T-helper 2 cell treated with Interferon-gamma antibody and Interleukin-4, amounts not matched to agents 100 ng/mL and 5 ng/mL, for 36 hours (primary cell): ENCODE measurements around the gene GSTA5. TPM values are rescaled to one million over a fixed set of nuclear protein-coding genes. Genes with fewer than 3 reads are reported as not detected.
"Not testable (repeated sequence)": the region's sequence is repeated elsewhere in the genome, so short reads cannot be mapped to it uniquely, and the experiment has no call there.

Experiments used
- intact Hi-C: fragments of 100-400 bp; cut with micrococcal nuclease; formaldehyde crosslinking; loops from one replicate; pipeline ENCODE4 v1.15.1; 2023
- total RNA-seq: library from RNA; stranded (reverse); gene quantifications from 2 replicates; pipeline ENCODE4 v1.2.3, GENCODE V29; 2022

The GSTA5 gene
- total RNA-seq, result not detected in 2 replicates

DNA sequence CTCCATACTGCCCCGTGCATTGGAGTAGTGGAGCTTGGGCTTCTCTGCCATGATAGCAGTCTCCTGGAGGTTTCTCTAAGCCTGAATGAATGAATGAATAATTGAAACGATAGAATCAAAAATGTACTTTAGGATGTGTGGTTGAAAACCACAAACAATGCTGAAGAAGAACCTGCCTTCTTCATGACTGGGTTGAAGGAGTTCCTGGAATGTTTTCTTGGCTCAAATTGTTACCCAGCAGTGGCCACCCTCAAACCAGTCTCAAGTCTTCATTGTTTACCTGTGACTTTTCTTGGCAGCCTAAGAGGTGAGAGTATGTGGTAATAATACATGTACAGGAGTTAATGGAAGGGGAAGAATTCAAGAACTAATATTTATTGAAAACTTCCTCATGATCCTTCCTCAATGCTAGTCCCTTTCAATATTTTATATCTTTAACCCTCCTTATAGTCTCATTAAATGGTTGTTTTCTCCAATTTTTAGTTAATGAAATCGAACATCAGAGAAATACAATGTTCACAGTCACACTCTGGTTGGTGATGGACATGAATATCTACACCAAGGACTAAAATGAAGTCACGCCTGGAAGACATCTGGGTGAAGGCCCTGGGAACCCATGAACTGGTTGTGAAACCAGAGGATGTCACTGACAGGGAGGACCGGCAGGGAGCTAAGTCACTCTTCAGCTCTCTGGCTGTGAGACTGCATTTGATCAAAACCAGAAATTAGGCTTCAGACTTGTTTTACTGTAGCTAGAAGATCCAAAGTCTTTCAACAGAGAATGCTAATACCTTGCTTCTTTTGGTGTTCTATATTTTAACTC, at the start of gene GSTA5:
Gene GSTA5 (minus strand): TSS at position 51 of the 823 bp plus-strand sequence.
- intact Hi-C loops, result no loop called here

DNA sequence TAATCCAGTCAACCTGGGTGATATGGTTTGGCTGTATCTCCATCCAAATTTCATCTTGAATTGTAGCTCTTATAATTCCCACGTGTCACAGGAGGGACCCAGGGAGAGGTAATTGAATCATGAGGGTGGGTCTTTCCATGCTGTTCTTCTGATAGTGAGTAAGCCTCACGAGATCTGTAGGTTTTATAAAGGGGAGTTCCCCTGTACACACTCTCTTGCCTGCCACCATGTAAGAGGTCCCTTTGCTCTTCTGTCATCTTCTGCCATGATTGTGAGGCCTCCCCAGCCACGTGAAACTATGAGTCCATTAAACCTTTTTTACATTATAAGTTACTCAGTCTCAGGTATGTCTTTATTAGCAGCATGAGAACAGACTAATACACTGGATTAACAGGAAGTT, 49.4 kb upstream of the GSTA5 start:
- intact Hi-C loops, result no loop called here

DNA sequence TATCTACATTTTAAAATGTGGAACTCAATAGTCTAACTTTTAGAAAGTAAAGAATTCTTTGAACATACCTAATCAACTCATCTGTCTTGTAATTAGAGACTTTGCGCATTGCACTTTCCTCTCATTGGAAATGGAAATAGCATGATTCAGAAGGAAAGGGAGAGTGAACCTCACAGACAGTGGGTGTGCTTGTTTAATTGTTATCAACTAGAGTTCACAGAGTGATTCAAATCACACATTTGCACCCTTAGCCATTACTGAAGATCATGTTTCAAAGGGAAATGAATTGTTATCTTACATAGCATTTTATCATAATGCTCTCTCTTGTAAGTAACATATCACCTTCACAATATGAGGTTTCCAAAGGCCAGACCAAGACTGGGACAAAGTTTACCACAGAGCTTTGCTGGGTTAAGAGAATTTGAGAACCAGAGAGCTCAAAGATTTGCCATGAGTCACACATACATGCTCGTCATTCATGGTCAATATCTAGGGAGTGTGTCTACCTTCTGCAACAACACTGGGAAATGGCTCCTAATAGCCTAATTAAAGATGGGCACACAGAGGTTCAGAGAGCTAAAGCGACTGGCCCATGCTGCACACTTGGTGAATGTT, 47.4 kb upstream of the GSTA5 start:
- intact Hi-C loops, result no loop called here

DNA sequence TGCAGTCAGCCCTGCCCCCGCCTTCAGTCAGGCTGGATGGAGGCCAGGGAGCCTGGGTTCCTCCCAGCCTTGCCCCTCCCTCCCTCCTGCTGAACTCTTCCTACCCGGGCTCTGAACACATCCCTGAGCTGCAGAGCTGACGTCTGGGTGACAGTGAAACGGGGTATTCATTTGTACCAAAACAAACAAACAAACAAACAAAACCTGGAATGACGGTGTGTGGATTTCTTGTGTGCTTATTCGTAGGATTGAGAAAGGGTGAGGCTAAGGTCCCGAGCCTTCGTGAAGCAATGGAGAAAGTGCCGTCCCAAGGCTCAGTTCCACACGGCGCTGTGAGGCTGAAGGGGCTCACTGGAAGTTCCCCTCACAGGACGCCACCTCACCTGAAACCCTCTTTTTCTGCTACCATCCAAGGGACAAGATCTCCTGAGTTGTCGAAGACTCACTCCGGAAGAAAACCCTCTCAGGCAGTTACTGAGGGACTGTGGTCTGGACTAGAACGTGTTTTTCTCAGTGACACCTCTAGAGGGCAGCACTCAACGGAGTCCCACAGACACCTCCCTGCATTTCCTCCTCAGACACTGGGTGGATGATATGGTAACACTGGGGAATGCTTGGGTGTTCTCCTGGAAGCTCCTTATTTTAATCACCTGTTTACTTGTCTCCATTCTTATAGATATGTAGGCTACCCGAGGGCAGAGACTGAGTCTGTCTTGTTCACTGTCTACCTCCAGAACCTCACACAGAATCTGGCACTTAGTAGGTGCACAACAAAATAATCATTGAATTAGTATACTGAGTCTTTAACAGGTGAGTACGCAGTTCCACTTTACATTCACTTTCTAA, 41.6 kb upstream of the GSTA5 start:
- intact Hi-C loops, result loop anchor here (1.0 to 2.0 kb wide), 2 partner anchors 103 to 114 kb away; no protein-coding TSS in a partner anchor

DNA sequence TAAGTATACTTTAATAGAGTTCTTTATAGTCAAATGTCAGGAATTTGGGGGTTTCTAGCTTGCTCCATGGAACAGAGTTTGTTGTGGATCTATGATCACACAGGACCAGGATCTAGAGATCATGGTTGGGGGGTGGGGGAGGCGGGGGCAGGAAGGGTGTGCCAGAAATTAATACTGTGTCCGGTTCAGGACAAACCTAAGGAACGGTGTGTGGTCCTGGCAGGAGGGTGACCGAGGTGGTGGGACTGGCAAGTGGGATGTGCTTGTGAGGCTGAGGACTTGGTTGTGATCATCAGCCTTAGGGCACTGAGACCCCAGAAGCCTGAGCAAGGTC, 41.0 kb upstream of the GSTA5 start:
- intact Hi-C loops, result no loop called here

DNA sequence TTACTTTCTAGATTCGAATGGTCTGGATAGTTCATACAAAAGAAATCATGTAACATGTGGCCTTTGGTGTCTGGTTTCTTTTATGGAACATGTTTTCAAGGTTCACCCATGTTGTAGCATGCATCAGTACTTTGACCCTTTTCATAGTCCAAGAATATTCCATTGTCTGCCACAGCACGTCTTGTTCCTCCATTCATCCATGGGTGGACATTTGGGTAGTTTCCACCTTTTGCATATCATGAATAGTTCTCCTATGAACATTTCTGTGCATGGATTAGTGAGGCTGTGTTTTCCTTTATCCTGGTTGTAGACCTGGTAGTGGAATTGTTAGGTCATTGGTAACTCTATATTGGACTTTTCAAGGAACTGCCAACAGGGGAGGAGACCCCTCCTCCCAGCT, 37.2 kb upstream of the GSTA5 start:
- intact Hi-C loops, result no loop called here

DNA sequence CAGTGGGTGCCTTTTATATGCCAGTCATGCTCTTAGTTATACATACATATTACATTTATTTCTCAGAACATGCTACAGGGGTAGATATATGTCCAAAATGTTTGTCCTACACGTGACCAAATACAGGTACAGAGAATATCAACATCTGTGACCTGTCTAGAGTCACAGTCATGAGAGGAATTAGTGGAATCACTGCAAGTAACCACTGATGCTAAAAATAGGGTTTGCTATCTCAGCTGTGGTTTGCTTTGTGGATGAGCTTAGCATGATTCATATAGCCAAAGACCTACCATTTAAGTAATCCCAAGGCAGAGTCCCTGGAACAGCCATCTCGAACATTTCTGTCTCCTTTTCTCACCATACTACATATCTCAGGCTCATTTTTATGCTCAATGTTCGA, 36.6 kb upstream of the GSTA5 start:
- intact Hi-C loops, result no loop called here

DNA sequence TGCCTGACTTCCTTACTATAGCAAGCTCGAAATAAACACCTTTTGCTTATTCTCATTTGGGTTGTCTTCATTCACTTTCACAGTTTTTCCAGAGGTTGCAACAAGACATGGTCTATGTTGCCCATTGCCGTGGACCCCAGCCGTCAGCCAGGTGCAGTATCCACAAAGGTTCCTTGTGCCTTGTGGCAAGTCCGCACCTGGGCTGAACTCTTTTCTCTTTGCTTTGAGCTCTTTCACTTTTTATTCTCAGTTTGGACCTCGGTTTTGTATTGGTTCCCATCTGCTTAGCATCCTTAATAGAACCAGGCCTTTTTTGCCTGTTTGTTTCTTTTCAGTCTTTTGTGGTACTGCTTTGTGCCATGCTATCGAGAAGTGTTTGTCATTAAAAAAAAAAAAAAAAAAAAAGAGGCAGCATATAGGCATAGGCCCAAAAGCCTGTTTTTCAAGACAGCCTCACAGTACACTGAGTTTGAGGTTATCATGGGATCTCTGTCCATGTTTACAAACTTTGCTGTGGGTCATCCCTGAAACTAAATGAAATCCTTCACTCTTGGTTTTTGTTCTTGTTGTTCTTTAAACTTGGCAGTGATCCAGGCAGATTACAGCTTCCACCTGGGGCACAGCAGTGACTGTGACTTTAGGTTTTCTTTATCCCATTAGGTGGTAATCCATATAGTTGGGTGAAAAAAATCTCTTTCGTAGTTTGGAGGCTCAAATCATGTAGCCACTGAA, 35.6 kb upstream of the GSTA5 start:
- intact Hi-C loops, result no loop called here

DNA sequence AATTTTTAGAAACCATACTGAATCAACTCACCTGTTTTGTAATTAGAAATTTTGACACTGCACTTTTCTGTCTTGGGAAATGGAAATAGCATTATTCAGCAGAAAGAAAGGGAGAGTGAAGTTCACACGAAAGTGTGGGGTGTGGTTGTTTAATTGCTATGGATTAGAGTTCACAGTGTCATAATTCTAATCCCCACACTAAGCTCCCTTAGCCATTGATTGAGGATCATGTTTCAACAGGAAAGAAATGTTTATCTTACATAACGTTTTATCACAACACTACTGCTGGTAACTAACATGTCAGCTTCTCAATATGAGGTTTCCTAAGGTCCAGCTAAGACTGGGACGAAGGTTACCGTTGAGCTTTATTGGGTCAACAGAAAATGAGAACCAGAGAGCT, 31.4 kb upstream of the GSTA5 start:
- intact Hi-C loops, result no loop called here

DNA sequence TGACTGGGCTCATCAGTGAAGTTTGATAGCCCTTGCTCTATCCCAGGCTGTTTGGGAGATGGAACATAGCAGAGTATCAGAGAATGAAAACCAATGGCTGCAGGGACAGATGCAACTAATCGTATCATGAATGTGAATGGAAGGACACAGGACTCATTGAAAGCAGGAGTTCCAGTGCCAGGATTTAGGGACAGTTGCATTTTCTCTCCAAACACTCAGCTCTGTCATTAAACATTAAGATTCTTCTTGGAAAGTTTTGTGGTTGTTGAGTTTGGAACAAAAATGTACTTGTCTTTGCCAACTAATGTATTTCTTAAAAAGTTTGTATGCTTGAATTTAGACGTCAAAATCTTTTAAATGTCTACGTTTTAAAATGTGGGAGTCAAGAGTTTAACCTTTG, 31.0 kb upstream of the GSTA5 start:
- intact Hi-C loops, result no loop called here

DNA sequence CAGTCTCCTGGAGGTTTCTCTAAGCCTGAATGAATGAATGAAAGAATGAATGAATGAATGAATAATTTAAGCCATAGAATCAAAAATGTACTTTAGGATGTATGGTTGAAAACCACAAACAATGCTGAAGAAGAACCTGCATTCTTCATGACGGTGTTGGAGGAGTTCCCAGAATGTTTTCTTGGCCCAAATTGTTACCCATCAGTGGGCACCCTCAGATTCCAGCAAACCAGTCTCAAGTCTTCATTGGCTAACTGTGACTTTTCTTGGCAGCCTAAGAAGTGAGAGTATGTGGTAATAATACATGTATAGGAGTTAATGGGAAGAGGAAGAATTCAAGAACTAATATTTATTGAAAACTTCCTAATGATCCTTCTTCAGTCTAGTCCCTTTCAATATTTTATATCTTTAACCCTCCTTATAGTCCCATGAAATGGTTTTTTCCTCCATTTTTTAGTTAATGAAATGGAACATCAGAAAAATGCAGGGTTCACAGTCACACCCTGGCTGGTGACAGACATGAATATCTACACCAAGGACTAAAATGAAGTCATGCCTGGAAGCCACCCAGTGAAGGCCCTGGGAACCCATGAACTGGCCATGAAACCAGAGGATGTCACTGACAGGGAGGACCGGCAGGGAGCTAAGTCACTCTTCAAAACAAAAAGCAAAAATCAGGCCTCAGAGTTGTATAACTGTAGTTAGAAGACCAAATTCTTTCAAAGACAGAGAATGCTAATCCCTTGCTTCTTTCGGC, 29.9 kb upstream of the GSTA5 start:
- intact Hi-C loops, result not testable (repeated sequence)

DNA sequence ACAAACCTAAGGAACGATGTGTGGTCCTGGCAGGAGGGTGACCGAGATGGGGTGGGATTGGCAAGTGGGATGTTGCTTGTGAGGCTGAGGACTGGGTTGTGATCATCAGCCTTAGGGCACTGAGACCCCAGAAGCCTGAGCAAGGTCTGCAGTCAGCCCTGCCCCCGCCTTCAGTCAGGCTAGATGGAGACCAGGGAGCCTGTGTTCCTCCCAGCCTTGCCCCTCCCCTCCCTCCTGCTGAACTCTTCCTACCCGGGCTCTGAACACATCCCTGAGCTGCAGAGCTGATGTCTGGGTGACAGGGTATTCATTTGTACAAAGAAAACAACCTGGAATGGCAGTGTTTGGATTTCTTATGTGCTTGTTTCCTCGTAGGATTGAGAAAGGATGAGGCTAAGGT, 28.3 kb upstream of the GSTA5 start:
- intact Hi-C loops, result not testable (repeated sequence)

DNA sequence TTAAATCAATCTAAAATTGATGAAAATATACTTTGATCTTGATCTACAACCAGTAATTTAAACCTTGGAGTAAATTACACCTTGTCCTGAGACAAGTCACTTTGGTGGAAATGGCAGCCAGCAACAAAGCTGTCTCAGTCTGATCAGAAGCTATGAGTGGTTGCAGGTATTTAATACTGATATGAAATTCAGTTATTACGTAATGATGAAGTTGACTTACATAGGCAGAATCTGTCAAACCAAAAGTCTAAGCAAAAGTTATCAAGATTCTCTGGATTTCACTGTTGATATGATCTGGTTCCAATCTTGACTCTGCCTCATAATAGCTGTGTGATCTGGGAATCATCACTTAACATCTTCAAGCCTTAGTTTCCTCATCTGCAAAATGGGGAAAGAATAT, 27.6 kb upstream of the GSTA5 start:
- intact Hi-C loops, result no loop called here

DNA sequence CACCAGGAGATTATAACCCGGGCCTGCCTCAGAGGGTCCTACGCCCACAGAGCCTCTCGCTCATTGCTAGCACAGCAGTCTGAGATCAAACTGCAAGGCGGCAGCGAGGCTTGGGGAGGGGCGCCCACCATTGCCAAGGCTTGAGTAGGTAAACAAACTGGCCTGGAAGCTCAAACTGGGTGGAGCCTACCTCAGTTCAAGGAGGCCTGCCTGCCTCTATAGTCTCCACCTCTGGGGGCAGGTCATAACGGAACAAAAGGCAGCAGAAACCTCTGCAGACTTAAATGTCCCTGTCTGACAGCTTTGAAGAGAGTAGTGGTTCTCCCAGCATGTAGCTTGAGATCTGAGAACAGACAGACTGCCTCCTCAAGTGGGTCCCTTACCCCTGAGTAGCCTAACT, 20.5 kb upstream of the GSTA5 start:
- intact Hi-C loops, result not testable (repeated sequence)

DNA sequence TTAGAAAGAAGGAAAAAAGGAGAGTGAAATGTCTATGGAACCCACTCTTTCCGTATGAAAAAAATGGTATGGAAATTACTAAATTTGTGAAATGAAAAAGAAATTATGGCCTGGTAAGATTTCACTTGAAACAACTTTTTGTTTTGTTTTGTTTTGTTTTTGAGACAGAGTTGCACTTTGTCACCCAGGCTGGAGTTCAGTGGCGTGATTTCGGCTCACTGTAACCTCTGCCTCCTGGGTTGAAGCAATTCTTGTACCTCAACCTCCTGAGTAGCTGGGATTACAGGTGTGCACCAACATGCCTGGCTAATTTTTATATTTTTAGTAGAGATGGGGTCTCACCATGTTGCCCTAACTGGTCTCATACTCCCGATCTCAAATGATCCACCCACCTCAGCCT, 17.8 kb upstream of the GSTA5 start:
- intact Hi-C loops, result no loop called here

DNA sequence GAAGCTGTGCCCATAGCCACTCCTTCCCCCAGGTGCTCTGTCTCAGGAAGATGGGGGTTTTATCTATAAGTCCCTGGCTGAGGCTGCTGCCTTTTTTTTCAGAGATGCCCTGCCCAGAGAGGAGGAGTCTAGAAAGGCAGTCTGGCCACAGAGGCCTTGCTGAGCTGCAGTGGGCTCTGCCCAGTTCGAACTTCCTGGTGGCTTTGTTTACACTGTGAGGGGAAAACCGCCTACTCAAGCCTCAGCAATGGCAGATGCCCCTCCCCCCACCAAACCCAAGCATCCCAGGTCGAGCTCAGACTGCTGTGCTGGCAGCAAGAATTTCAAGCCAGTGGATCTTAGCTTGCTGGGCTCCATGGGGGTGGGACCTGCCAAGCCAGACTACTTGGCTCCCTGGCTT, 15.5 kb upstream of the GSTA5 start:
- intact Hi-C loops, result not testable (repeated sequence)

DNA sequence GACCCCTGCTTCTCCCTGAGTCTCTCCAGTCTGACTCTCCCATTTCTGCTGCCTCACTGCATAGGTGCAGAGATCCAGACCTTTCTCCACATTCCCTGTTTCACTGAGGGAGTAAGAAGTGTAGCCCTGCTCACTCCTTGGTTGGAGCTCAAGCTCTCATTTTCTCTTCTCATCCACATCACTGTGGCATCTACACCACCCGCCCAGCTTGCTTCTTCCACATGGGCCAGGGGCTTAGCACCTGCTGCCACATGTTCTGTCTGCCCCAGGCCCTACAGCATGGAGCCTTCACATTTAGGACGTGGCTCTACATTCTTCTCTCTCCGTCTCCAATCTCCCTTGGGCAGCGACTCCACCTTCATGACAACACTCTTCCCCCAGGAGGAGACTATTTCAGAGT, 8.5 kb upstream of the GSTA5 start:
- intact Hi-C loops, result no loop called here

DNA sequence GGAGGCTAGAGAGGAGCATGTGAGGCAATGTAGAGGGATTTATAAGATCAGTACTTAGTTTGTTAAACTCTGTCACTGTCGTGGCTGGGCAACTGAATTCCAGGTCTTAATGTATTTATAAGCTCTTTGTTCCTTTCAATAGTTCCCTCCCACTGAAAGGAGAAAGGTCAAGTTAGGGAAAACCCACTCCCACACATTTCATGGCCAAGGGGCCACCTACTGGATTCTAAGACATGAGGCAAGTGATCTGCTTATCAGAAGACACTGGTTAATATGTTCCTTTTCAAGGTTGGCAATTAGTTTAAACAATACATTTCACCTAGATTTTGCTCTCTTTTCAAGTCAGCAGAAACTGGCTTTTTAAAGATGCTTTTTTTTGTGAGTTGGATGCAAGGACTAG, 5.4 kb upstream of the GSTA5 start:
- intact Hi-C loops, result no loop called here

DNA sequence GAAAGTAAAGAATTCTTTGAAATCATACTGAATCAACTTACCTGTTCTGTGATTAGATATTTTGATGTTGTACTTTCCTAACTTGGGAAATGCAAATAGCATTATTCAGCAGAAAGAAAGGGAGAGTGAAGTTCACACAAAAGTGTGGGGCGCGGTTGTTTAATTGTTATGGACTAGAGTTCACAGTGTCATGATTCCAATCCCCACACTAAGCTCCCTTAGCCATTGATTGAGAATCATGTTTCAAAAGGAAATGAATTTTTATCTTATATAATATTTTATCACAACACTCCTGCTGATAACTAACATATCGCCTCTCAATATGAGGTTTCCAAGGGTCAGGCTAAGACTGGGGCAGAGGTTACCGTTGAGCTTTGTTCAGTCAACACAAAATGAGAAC, 3.0 kb upstream of the GSTA5 start:
- intact Hi-C loops, result no loop called here

DNA sequence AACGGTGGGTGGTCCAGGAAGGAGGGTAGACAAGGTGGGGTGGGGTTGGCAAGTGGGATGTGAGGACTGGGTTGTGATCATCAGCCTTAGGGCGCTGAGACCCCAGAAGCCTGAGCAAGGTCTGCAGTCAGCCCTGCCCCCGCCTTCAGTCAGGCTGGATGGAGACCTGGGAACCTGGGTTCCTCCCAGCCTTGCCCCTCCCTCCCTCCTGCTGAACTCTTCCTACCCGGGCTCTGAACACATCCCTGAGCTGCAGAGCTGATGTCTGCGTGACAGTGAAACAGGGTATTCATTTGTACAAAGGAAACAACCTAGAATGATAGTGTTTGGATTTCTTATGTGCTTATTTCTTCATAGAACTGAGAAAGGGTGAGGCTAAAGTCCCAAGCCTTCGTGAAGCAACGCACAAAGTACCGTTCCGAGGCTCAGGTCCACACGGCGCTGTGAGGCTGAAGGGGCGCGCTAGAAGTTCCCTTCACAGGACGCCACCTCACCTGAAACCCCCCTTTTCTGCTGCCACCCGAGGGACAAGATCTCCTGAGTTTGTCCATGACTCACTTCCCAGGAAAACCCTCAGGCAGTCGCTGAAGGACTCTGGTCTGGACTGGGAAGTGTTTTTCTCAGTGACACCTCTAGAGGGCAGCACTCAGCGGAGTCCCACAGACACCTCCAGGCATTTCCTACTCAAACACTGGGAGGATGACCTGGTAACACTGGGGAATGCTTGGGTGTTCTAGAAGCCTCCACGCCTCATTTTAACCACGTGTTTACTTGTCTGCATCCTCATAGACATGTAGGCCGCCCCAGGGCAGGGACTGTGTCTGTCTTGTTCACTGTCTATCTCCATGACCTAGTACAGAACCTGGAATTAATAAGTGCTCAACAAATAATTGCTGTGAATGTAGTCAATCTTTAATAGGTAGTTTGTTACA, 1.2 kb downstream of the GSTA5 start:
- intact Hi-C loops, result no loop called here
